GM21367 (cell line): ENCODE results near the gene MRPS6.

ENCODE experiments used
- ATAC-seq: cut with Tn5 transposase; IDR thresholded peaks from one replicate; pipeline ENCODE4 v1.9.1; 2021; ENCODE audit not compliant: unreplicated experiment

The MRPS6 gene

GRCh38 chr21:34130716-34130985, 57.3 kb downstream of the MRPS6 start:
- no peak for ATAC-seq

- ATAC-seq: no peak
These were observed 58.2 kb downstream of the MRPS6 start for GRCh38 chr21:34131586-34131985.

- ATAC-seq: no peak
These were observed 58.8 kb downstream of the MRPS6 start for GRCh38 chr21:34132202-34132601.

GRCh38 chr21:34132926-34133325, 59.5 kb downstream of the MRPS6 start:
- no peak for ATAC-seq

GRCh38 chr21:34133392-34133791, 60.0 kb downstream of the MRPS6 start:
- ATAC-seq: no peak

- ATAC-seq: no peak
These were observed 60.4 kb downstream of the MRPS6 start for GRCh38 chr21:34133802-34134201.

- no peak for ATAC-seq
These were observed 62.0 kb downstream of the MRPS6 start for GRCh38 chr21:34135330-34135729.

GRCh38 chr21:34141373-34141772, 68.0 kb downstream of the MRPS6 start:
- ATAC-seq: no peak

GRCh38 chr21:34143685-34144182, 70.4 kb downstream of the MRPS6 start:
- no peak for ATAC-seq

- no peak for ATAC-seq
These were observed 70.8 kb downstream of the MRPS6 start for GRCh38 chr21:34144224-34144623.

- ATAC-seq: no peak
These were observed 74.5 kb downstream of the MRPS6 start for GRCh38 chr21:34147792-34148418.

GRCh38 chr21:34148419-34148804, 75.0 kb downstream of the MRPS6 start:
- ATAC-seq: no peak

GRCh38 chr21:34148826-34149558, 75.6 kb downstream of the MRPS6 start:
- no peak for ATAC-seq

GRCh38 chr21:34152500-34152899, 79.1 kb downstream of the MRPS6 start:
- ATAC-seq: no peak

- ATAC-seq: no peak
These were observed 81.5 kb downstream of the MRPS6 start for GRCh38 chr21:34154878-34155277.

GRCh38 chr21:34156957-34157356, 83.6 kb downstream of the MRPS6 start:
- ATAC-seq: no peak

GRCh38 chr21:34157521-34157920, 84.1 kb downstream of the MRPS6 start:
- no peak for ATAC-seq

- ATAC-seq: no peak
These were observed 85.8 kb downstream of the MRPS6 start for GRCh38 chr21:34158866-34159835.

GRCh38 chr21:34166468-34166867, 93.1 kb downstream of the MRPS6 start:
- ATAC-seq: no peak

GRCh38 chr21:34170886-34171285, 97.5 kb downstream of the MRPS6 start:
- no peak for ATAC-seq

GRCh38 chr21:34174470-34174869, 101.1 kb downstream of the MRPS6 start:
- ATAC-seq: no peak

GRCh38 chr21:34176448-34176847, 103.1 kb downstream of the MRPS6 start:
- ATAC-seq: no peak
